Dendritic cell treated with granulocyte-macrophage colony-stimulating factor and Interleukin-4, amounts not matched to agents 40 ng/mL and 50 ng/mL, for 4 days (primary cell): ENCODE measurements around the gene NALCN.

Experiments
- H3K27ac Mint-ChIP-seq: one replicate; pipeline ENCODE4 v1.8.0; 2022; ENCODE audit warnings: mild to moderate bottlenecking, mixed read lengths
- H3K27me3 Mint-ChIP-seq: one replicate; pipeline ENCODE4 v1.8.0; 2022; ENCODE audit warnings: mild to moderate bottlenecking, mixed read lengths
- H3K36me3 Mint-ChIP-seq: one replicate; pipeline ENCODE4 v1.8.0; 2022; ENCODE audit warnings: low read depth, mixed read lengths
- H3K4me1 Mint-ChIP-seq: one replicate; pipeline ENCODE4 v1.8.0; 2022; ENCODE audit warnings: low read depth, mixed read lengths
- H3K4me3 Mint-ChIP-seq: one replicate; pipeline ENCODE4 v1.8.0; 2022; ENCODE audit warnings: mild to moderate bottlenecking, moderate library complexity, mixed read lengths
- H3K9me3 Mint-ChIP-seq: one replicate; pipeline ENCODE4 v1.8.0; 2022; ENCODE audit warnings: mixed read lengths
- intact Hi-C: fragments of 100-400 bp; cut with micrococcal nuclease; formaldehyde crosslinking; loops from one replicate; pipeline ENCODE4 v1.15.0; 2022

NALCN gene

GRCh38 chr13:101049166-101049850, 367.0 kb downstream of the NALCN start:
- Mint-ChIP-seq H3K27me3 (no peaks in the 10 kb centered on the region), H3K4me1 (no peaks in the 10 kb centered on the region), H3K36me3 (no peaks in the 10 kb centered on the region), H3K9me3 (peaks cover 18% of the 10 kb centered on the region), H3K27ac (no peak overlapping the region), H3K4me3 (no peak overlapping the region)
- intact Hi-C loops = no loop called here

GRCh38 chr13:101036546-101036945, 379.8 kb downstream of the NALCN start:
- no peaks in the 10 kb centered on the region for H3K36me3 Mint-ChIP-seq
- no peaks in the 10 kb centered on the region for H3K4me1 Mint-ChIP-seq
- no peak overlapping the region for H3K27ac Mint-ChIP-seq
- H3K9me3 Mint-ChIP-seq = peaks cover 29% of the 10 kb centered on the region
- intact Hi-C loops = no loop called here
- H3K4me3 Mint-ChIP-seq = no peak overlapping the region
- no peaks in the 10 kb centered on the region for H3K27me3 Mint-ChIP-seq

GRCh38 chr13:101035119-101035620, 381.1 kb downstream of the NALCN start:
- no peaks in the 10 kb centered on the region for H3K27me3 Mint-ChIP-seq
- no peaks in the 10 kb centered on the region for H3K4me1 Mint-ChIP-seq
- no peak overlapping the region for H3K4me3 Mint-ChIP-seq
- H3K36me3 Mint-ChIP-seq = no peaks in the 10 kb centered on the region
- no peak overlapping the region for H3K27ac Mint-ChIP-seq
- intact Hi-C loops = no loop called here
- peaks cover 21% of the 10 kb centered on the region for H3K9me3 Mint-ChIP-seq

- intact Hi-C loops = no loop called here
- Mint-ChIP-seq H3K27me3 (no peaks in the 10 kb centered on the region), H3K36me3 (no peaks in the 10 kb centered on the region), H3K27ac (no peak overlapping the region), H3K9me3 (peaks cover 4% of the 10 kb centered on the region), H3K4me1 (no peaks in the 10 kb centered on the region), H3K4me3 (no peak overlapping the region)
Measured at GRCh38 chr13:101026736-101027398, 389.4 kb downstream of the NALCN start.

DNA sequence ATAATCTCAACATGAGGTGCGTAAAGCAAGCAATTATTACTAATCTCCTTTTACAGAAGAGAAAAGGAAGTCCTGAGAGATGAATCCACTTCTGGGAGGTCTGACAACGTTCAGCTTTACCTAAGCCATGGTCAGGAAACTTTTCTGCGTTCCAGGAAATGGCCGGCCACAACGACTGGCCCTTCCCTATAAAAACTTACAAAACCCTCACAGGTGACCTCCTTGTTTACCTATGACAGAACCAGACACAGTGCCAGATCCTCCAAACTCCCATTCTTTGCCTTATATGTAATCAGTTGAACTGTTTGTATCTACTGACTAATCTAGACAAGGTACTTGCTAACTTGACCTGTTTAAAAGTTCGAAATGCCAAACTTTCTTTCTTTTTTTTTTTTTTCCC, 390.0 kb downstream of the NALCN start:
- Mint-ChIP-seq H3K27ac (no peak overlapping the region), H3K27me3 (no peaks in the 10 kb centered on the region), H3K4me1 (no peaks in the 10 kb centered on the region), H3K9me3 (no peaks in the 10 kb centered on the region), H3K4me3 (no peak overlapping the region), H3K36me3 (no peaks in the 10 kb centered on the region)
- intact Hi-C loops = no loop called here

DNA sequence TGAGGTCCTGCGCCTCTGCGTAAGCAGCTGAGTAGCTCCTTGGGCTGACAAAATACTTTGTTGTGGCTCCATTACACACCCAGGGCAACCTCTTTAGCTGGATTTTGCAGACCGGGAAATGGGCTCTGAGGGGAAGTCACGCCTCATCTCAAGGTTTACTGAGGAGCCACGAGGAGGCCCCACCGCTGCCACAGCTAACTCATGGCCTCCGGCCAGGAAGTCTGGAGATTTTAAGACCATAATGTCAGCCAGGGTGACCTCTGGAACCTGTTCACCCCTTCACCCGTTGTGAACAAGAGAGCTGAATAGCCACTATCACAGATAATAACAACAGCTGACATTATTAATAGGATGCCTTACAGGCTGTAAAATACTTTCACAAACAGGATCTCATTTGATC, 390.4 kb downstream of the NALCN start:
- H3K4me1 Mint-ChIP-seq = no peaks in the 10 kb centered on the region
- H3K4me3 Mint-ChIP-seq = no peak overlapping the region
- H3K27ac Mint-ChIP-seq = no peak overlapping the region
- no peaks in the 10 kb centered on the region for H3K27me3 Mint-ChIP-seq
- intact Hi-C loops = no loop called here
- no peaks in the 10 kb centered on the region for H3K36me3 Mint-ChIP-seq
- no peaks in the 10 kb centered on the region for H3K9me3 Mint-ChIP-seq

DNA sequence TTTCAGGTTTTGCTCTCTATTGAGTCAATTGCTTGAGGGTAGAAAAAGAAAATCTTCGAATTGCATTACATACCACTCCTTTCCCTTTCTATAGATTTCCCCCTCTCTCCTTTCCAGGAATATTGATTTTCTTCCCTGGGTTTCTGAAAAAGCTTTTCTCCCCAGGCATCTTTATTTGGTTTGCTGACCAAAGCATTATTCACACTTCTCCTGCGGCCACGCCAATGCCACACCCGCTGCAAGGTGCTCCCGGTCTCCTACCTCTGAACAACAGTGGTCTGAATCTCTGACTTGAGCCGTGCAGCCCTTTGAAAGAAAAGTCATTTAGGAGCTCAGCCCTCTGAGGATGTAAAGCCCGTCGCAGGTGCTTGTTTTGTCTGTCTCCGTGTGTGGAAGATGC, 390.8 kb downstream of the NALCN start:
- H3K27me3 Mint-ChIP-seq = no peaks in the 10 kb centered on the region
- no peaks in the 10 kb centered on the region for H3K9me3 Mint-ChIP-seq
- no peak overlapping the region for H3K4me3 Mint-ChIP-seq
- no peak overlapping the region for H3K27ac Mint-ChIP-seq
- intact Hi-C loops = no loop called here
- H3K36me3 Mint-ChIP-seq = no peaks in the 10 kb centered on the region
- H3K4me1 Mint-ChIP-seq = no peaks in the 10 kb centered on the region

DNA sequence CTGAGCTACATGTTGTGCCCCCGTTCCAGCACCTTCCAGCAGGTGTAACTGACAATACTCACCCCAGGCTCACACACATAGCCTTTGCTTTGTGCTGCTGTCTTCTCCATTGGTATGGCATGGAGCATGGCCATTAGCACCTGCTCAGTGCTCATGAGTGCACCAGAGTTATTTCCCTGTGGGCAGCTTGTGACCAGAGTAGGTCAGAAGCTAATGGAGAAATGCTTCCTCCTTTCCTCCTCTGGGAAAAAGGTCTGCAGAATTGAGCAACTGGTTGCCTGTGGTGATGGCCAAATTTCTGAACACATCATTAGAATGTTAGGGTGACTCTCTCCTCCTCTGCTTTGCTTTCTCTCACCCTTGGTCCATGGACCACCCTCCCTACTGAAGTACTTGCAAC, 397.2 kb downstream of the NALCN start:
- H3K27me3 Mint-ChIP-seq = no peaks in the 10 kb centered on the region
- no peak overlapping the region for H3K4me3 Mint-ChIP-seq
- no peak overlapping the region for H3K27ac Mint-ChIP-seq
- intact Hi-C loops = no loop called here
- no peaks in the 10 kb centered on the region for H3K4me1 Mint-ChIP-seq
- H3K36me3 Mint-ChIP-seq = no peaks in the 10 kb centered on the region
- peaks cover 7% of the 10 kb centered on the region for H3K9me3 Mint-ChIP-seq

DNA sequence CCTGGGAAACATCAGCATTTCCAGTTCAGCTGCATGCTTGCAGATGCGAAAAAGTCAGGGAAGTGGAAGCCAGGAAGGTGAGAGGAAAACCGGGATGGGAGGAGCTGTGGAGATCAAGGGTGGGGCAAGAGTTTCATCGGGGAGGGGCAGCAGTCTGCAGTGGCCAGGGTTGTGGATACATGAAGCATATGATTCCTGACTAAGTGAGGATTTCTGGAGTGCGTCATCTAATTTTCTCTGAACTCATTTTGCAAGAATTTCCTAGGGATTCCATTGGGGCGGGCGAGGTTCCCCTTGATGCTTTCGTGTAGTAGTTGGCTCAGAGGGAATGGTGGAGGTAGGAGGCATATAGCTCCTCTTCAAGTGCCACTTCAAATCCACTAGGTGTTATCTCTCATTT, 397.6 kb downstream of the NALCN start:
- Mint-ChIP-seq H3K4me1 (no peaks in the 10 kb centered on the region), H3K9me3 (peaks cover 7% of the 10 kb centered on the region), H3K4me3 (no peak overlapping the region), H3K27me3 (no peaks in the 10 kb centered on the region), H3K36me3 (no peaks in the 10 kb centered on the region), H3K27ac (no peak overlapping the region)
- intact Hi-C loops = no loop called here

GRCh38 chr13:101017123-101017872, 399.0 kb downstream of the NALCN start:
- no peak overlapping the region for H3K4me3 Mint-ChIP-seq
- no peaks in the 10 kb centered on the region for H3K36me3 Mint-ChIP-seq
- no peaks in the 10 kb centered on the region for H3K4me1 Mint-ChIP-seq
- H3K27me3 Mint-ChIP-seq = no peaks in the 10 kb centered on the region
- intact Hi-C loops = no loop called here
- H3K9me3 Mint-ChIP-seq = peaks cover 7% of the 10 kb centered on the region
- H3K27ac Mint-ChIP-seq = no peak overlapping the region

- intact Hi-C loops = no loop called here
- Mint-ChIP-seq H3K36me3 (no peaks in the 10 kb centered on the region), H3K4me1 (no peaks in the 10 kb centered on the region), H3K27me3 (no peaks in the 10 kb centered on the region), H3K9me3 (peaks cover 7% of the 10 kb centered on the region), H3K4me3 (no peak overlapping the region), H3K27ac (no peak overlapping the region)
Measured at GRCh38 chr13:101016475-101016874, 399.8 kb downstream of the NALCN start.

GRCh38 chr13:101013245-101013644, 403.1 kb downstream of the NALCN start:
- Mint-ChIP-seq H3K4me1 (no peaks in the 10 kb centered on the region), H3K36me3 (no peaks in the 10 kb centered on the region), H3K27ac (no peak overlapping the region), H3K27me3 (no peaks in the 10 kb centered on the region), H3K4me3 (no peak overlapping the region), H3K9me3 (no peaks in the 10 kb centered on the region)
- intact Hi-C loops = no loop called here

GRCh38 chr13:101010100-101010499, 406.2 kb downstream of the NALCN start:
- Mint-ChIP-seq H3K36me3 (no peaks in the 10 kb centered on the region), H3K4me3 (no peak overlapping the region), H3K27ac (no peak overlapping the region)

GRCh38 chr13:101007245-101007644, 409.1 kb downstream of the NALCN start:
- Mint-ChIP-seq H3K4me1 (no peaks in the 10 kb centered on the region), H3K27ac (no peak overlapping the region), H3K27me3 (no peaks in the 10 kb centered on the region), H3K36me3 (no peaks in the 10 kb centered on the region), H3K4me3 (no peak overlapping the region), H3K9me3 (no peaks in the 10 kb centered on the region)
- intact Hi-C loops = no loop called here

More at GRCh38 chr13:101010100-101010499, 406.2 kb downstream of the NALCN start:
- intact Hi-C loops = no loop called here
- Mint-ChIP-seq H3K4me1 (no peaks in the 10 kb centered on the region), H3K27me3 (no peaks in the 10 kb centered on the region), H3K9me3 (no peaks in the 10 kb centered on the region)
